SK-N-MC (cell line): ENCODE measurements around the gene DOCK8.

ENCODE experiments used
- DNase-seq: peaks from one replicate; pipeline ENCODE4 v3.0.0-alpha.2; 2011; ENCODE audit warnings: low read depth, low spot score
- H3K27ac ChIP-seq: fragments of 200-600 bp; sonication (generic); 2 replicates; pipeline ENCODE4 v1.5.1; 2016; ENCODE audit warnings: mixed run types
- H3K36me3 ChIP-seq: fragments of 200-600 bp; sonication (generic); 2 replicates; pipeline ENCODE4 v1.6.1; 2017; ENCODE audit warnings: antibody characterized with exemption, low read length, mixed read lengths; ENCODE audit not compliant: insufficient read depth
- H3K4me3 ChIP-seq: fragments of 200-600 bp; sonication (generic); 2 replicates; pipeline ENCODE4 v1.5.1; 2016
- H3K9ac ChIP-seq: fragments of 200-600 bp; sonication (generic); 2 replicates; pipeline ENCODE4 v1.8.0; 2017; ENCODE audit warnings: mixed run types, mixed read lengths; ENCODE audit not compliant: insufficient read length
- H3K9me3 ChIP-seq: fragments of 200-600 bp; sonication (generic); 2 replicates; pipeline ENCODE4 v1.6.1; 2017; ENCODE audit warnings: low read depth, mild to moderate bottlenecking, antibody characterized with exemption, low read length, moderate library complexity, mixed read lengths
- EZH2 ChIP-seq: fragments of 200-600 bp; sonication (generic); IDR thresholded peaks from one replicate; pipeline ENCODE4 v1.6.1; 2017; ENCODE audit warnings: antibody characterized with exemption
- FOXP2 ChIP-seq: optimal IDR thresholded peaks from 2 replicates; pipeline ENCODE3; 2011; ENCODE audit warnings: mild to moderate bottlenecking, moderate library complexity; ENCODE audit not compliant: insufficient read depth; ENCODE audit errors: extremely low read length, control extremely low read depth
- POLR2AphosphoS5 ChIP-seq: IDR thresholded peaks from 2 replicates; pipeline ENCODE4 v1.6.1; 2012; ENCODE audit warnings: mild to moderate bottlenecking, low read depth, low read length, borderline replicate concordance

DOCK8 gene

GRCh38 chr9:259405-260404, 45.0 kb downstream of the DOCK8 start:
- no peak for DNase-seq

GRCh38 chr9:264231-264630, 49.6 kb downstream of the DOCK8 start:
- H3K9me3 ChIP-seq: no peaks in the 10 kb centered on the region
- TF ChIP-seq POLR2AphosphoS5 (no peak), EZH2 (no peak)
- H3K36me3 ChIP-seq: no peaks in the 10 kb centered on the region
- DNase-seq: no peak
- no peak overlapping the region for H3K4me3 ChIP-seq
- H3K27ac ChIP-seq: no peak overlapping the region
- H3K9ac ChIP-seq: no peak overlapping the region

More at GRCh38 chr9:259405-260404, 45.0 kb downstream of the DOCK8 start:
- no peak overlapping the region for H3K9ac ChIP-seq
- H3K27ac ChIP-seq: no peak overlapping the region
- H3K9me3 ChIP-seq: no peaks in the 10 kb centered on the region
- H3K4me3 ChIP-seq: no peak overlapping the region
- no peaks in the 10 kb centered on the region for H3K36me3 ChIP-seq
- TF ChIP-seq FOXP2 (no peak), EZH2 (no peak), POLR2AphosphoS5 (no peak)

- Histone ChIP-seq H3K36me3 (no peaks in the 10 kb centered on the region), H3K9me3 (no peaks in the 10 kb centered on the region), H3K27ac (no peak overlapping the region), H3K9ac (no peak overlapping the region), H3K4me3 (no peak overlapping the region)
- DNase-seq: no peak
- TF ChIP-seq FOXP2 (no peak), EZH2 (no peak)
Observed at GRCh38 chr9:265209-265870, 50.7 kb downstream of the DOCK8 start.

GRCh38 chr9:266228-266627, 51.6 kb downstream of the DOCK8 start:
- H3K9ac ChIP-seq: no peak overlapping the region
- no peak for TF ChIP-seq FOXP2
- TF ChIP-seq POLR2AphosphoS5: no peak
- TF ChIP-seq EZH2: no peak
- no peak overlapping the region for H3K27ac ChIP-seq
- DNase-seq: no peak
- H3K9me3 ChIP-seq: no peaks in the 10 kb centered on the region
- no peaks in the 10 kb centered on the region for H3K36me3 ChIP-seq
- no peak overlapping the region for H3K4me3 ChIP-seq

- Histone ChIP-seq H3K4me3 (no peak overlapping the region), H3K36me3 (no peaks in the 10 kb centered on the region), H3K9ac (no peak overlapping the region), H3K9me3 (no peaks in the 10 kb centered on the region), H3K27ac (no peak overlapping the region)
- TF ChIP-seq FOXP2 (no peak), POLR2AphosphoS5 (no peak), EZH2 (no peak)
- no peak for DNase-seq
Observed at GRCh38 chr9:268616-269015, 54.0 kb downstream of the DOCK8 start.

GRCh38 chr9:269081-269711, 54.5 kb downstream of the DOCK8 start:
- Histone ChIP-seq H3K4me3 (no peak overlapping the region), H3K27ac (no peak overlapping the region), H3K36me3 (no peaks in the 10 kb centered on the region), H3K9ac (no peak overlapping the region), H3K9me3 (no peaks in the 10 kb centered on the region)
- TF ChIP-seq EZH2 (no peak), FOXP2 (no peak), POLR2AphosphoS5 (no peak)
- DNase-seq: no peak

- no peak for TF ChIP-seq FOXP2
- Histone ChIP-seq H3K9me3 (no peaks in the 10 kb centered on the region), H3K9ac (no peak overlapping the region), H3K27ac (no peak overlapping the region), H3K4me3 (no peak overlapping the region), H3K36me3 (no peaks in the 10 kb centered on the region)
- no peak for DNase-seq
Observed at GRCh38 chr9:270657-271237, 56.1 kb downstream of the DOCK8 start.

- Histone ChIP-seq H3K27ac (no peak overlapping the region), H3K9me3 (no peaks in the 10 kb centered on the region), H3K9ac (no peak overlapping the region), H3K4me3 (no peak overlapping the region), H3K36me3 (no peaks in the 10 kb centered on the region)
- DNase-seq: no peak
- TF ChIP-seq FOXP2 (no peak), POLR2AphosphoS5 (no peak), EZH2 (no peak)
Observed at GRCh38 chr9:272251-273213, 57.9 kb downstream of the DOCK8 start.
